ENCODE results near the gene RALGPS1.

- no peak for TF ChIP-seq CTCF (IDR thresholded peaks at IDR 0.05)
- TF ChIP-seq POLR2A (IDR thresholded peaks at IDR 0.05), result no peak
Observed at GRCh38 chr9:127096208-127096607, 181.6 kb downstream of the RALGPS1 start.

Measured in tibial nerve (tissue), 3 donors.